22Rv1 (cell line): ENCODE measurements around the gene ALDH6A1.

Experiments used
- H3K27ac ChIP-seq: fragments of 450-650 bp; 2 replicates; pipeline ENCODE4 v1.5.1; 2017
- ZFX ChIP-seq: fragments of 450-650 bp; IDR thresholded peaks from 2 replicates; pipeline ENCODE4 v1.6.1; 2017; ENCODE audit warnings: antibody characterized with exemption, borderline replicate concordance
- TF ChIP-seq, protein P1 (sequence below): fragments of 450-650 bp; IDR thresholded peaks from 2 replicates; pipeline ENCODE4 v1.5.1; 2017; ENCODE audit warnings: mild to moderate bottlenecking

The ALDH6A1 gene

DNA sequence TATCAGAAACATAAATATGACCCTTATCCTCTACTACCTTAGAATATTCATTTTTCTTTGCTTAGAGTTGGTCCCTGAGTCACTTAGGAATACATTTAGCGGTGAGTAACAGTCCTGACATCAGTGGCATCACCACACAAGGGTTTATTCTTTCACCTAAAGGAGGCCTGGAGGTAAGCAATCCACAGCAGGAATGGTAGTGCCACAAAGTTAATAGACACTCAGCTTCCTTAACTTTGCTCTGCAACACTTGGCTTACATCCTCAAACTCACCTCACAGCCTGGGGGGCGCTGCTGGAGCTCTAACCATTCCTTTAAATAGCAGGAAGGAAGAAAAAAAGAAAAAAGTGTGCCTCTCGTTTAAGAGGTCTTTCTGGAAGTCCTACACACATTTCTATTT is 36.0 kb downstream of the ALDH6A1 start:
- H3K27ac ChIP-seq, result no peak overlapping the region
- TF ChIP-seq, protein P1, sequence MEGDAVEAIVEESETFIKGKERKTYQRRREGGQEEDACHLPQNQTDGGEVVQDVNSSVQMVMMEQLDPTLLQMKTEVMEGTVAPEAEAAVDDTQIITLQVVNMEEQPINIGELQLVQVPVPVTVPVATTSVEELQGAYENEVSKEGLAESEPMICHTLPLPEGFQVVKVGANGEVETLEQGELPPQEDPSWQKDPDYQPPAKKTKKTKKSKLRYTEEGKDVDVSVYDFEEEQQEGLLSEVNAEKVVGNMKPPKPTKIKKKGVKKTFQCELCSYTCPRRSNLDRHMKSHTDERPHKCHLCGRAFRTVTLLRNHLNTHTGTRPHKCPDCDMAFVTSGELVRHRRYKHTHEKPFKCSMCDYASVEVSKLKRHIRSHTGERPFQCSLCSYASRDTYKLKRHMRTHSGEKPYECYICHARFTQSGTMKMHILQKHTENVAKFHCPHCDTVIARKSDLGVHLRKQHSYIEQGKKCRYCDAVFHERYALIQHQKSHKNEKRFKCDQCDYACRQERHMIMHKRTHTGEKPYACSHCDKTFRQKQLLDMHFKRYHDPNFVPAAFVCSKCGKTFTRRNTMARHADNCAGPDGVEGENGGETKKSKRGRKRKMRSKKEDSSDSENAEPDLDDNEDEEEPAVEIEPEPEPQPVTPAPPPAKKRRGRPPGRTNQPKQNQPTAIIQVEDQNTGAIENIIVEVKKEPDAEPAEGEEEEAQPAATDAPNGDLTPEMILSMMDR, result no peak
- no peak for TF ChIP-seq ZFX

DNA sequence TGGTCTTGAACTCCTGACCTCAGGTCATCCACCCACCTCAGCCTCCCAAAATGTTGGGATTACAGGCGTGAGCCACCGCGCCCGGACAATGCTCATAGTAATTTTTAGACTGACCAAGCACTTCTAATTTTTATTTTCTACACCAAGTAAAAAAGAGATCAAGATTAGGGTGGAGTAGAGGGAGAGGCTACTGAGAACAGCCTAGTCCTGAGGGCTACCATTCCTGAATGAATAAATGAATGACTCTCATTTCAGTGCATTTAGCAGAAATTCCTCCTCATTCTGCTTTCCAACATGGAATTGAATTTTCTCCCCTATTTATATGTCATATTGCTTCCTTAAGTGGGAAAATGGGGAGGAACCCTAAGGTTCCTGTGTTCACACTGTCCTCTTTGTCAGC is 38.7 kb downstream of the ALDH6A1 start:
- H3K27ac ChIP-seq, result no peak overlapping the region
- TF ChIP-seq, protein P1, result no peak
- TF ChIP-seq ZFX, result no peak

DNA sequence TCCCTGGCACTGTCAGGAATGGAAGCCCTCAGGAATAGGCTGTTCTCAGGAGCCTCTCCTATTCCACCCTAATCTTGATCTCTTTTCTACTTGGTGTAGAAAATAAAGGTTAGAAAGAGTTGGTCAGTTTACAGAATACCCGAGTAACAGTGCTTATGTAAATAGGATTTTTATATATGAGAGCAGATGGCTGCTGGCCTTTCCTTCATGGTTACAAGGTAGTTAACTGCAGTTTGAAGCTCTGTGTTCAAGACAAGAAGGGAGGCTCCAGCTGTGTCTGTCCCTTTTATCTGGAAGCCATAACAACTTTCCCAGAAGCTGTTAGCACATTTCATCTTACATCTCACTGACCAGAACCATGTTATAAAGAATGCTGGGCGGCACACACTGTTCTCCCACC is 42.0 kb downstream of the ALDH6A1 start:
- TF ChIP-seq, protein P1, result no peak
- TF ChIP-seq ZFX, result no peak

DNA sequence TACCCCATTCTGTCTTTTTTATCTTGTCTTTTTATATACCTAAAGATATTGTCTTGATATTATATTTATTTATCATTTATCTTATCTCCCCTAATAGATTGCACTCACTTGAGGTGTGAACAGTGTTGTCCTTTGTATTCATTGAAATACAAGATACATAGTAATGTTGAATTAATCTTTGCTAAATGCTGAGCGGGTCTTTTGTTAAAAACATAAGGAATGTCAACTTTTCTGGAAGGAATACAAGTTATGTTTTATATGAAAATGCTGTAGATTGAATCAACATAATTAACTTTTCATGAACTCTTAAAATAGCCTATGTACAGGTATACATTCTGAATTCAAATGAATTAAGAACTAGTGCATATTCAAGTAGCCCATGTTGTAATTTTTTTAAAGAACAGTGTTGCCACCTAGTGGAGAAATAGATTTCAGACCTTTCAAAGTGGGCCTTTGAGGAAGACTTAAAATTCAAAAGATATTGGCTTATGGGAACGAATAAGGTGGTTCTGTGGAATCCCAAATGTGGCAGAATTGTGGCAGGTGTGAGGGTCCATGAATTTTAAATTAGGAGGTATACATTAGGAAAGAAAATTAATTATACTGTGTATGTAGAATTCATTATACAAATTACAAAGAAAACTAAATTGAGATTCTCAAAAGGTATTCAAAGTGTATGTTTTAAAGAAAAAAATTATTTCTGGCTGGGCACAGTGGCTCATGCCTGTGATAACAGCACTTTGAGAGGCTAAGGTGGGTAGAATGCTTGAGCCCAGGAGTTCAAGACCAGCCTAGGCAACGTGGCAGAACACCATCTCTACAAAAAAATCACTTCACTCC is 46.0 kb downstream of the ALDH6A1 start:
- H3K27ac ChIP-seq, result no peak overlapping the region

More for the DNA sequence above, 42.0 kb downstream of the ALDH6A1 start:
- H3K27ac ChIP-seq, result no peak overlapping the region

DNA sequence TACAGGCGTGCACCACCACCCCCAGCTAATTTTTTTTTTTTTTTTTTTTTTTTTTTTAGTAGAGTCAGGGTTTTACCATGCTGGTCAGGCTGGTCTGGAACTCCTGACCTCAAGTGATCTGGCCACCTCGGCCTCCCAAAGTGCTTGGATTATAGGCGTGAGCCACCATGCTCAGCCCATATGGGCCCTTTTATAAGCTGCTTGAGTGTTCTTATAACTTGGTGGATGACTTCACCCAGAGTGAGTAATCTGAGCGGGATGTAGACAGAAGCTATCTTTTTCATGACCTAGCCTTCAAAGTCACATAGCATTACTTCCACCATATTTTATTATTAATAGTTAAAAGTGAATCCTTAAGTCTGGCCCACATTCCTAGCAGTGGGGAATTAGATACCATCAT is 48.7 kb downstream of the ALDH6A1 start:
- no peak for TF ChIP-seq ZFX
- TF ChIP-seq, protein P1, result no peak
- no peak overlapping the region for H3K27ac ChIP-seq

More for the DNA sequence above, 46.0 kb downstream of the ALDH6A1 start:
- no peak for TF ChIP-seq ZFX
- TF ChIP-seq, protein P1, result peak; percentile 81

DNA sequence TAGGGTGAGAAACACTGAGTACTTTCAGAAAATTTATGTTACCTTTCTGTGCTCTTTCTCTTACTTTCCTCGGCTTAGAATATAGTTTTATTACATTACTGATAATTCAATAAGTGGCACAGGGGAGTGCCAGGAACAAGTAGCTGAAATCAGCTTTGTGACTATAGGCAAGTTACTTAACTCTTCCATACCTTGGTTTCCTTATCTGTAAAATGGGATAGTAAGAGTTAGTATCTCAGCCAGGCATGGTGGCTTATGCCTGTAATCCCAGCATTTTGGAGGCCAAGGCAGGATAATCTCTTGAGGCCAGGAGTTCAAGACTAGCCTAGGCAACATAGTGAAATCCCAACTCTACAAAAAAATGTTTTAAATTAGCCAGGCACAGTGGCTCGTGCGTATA is 49.7 kb downstream of the ALDH6A1 start:
- no peak for TF ChIP-seq ZFX
- TF ChIP-seq, protein P1, result no peak

DNA sequence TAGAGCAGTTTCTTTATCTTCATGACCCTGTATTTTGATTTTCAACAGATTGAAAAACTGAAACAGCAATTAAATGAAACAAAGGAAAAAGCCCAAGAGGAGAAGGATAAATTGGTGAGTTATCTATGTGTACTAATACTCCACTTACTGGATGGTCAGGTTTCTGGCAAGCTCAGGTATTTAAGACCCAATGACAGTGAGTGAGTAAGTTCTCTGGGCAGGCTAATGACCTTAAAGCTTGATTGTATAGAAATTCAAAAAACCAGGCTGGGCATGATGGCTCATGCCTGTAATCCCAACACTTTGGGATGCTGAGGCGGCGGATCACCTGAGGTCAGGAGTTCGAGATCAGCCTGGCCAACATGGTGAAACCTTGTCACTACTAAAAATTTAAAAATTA is 55.1 kb downstream of the ALDH6A1 start:
- no peak overlapping the region for H3K27ac ChIP-seq

More for the DNA sequence above, 49.7 kb downstream of the ALDH6A1 start:
- no peak overlapping the region for H3K27ac ChIP-seq

More for the DNA sequence above, 55.1 kb downstream of the ALDH6A1 start:
- TF ChIP-seq ZFX, result no peak
- TF ChIP-seq, protein P1, result no peak
